ENCODE measurements around the gene NTRK3. TPM values are rescaled to one million over a fixed set of nuclear protein-coding genes. Genes with fewer than 3 reads are reported as not detected.

The NTRK3 gene
- polyA plus RNA-seq, 1 donor from 2014 or later = not detected

Other genes with a start within 250 kb of the NTRK3 start
- gene MRPL46, start 210.6 kb upstream of the NTRK3 start, polyA plus RNA-seq = 56.2 TPM
- 60.1 TPM for gene MRPS11, start 211.0 kb upstream of the NTRK3 start, polyA plus RNA-seq